Measurements from ENCODE around the gene TTYH3. TPM values are rescaled to one million over a fixed set of nuclear protein-coding genes. Genes with fewer than 3 reads are reported as not detected.

The TTYH3 gene
- total RNA-seq, 2 donors from 2014 or later, result 145 to 152 TPM

GRCh38 chr7:2644562-2645273 lies 12.9 kb downstream of the TTYH3 start:
- peaks cover 13% of the 10 kb centered on the region for H3K36me3 ChIP-seq (ENCODE audit: control insufficient read depth, insufficient read depth, low read length)
- peaks cover 3% of the 10 kb centered on the region for H3K36me3 Mint-ChIP-seq (ENCODE audit: low read depth)
- no peak for TF ChIP-seq CTCF (conservative IDR thresholded peaks at IDR 0.05)
- H3K27ac Mint-ChIP-seq, result peak overlapping the region; percentile 87
- H3K4me3 Mint-ChIP-seq, result no peak overlapping the region
- peak overlapping the region; percentile 78 for H3K27ac ChIP-seq (ENCODE audit: low read depth, low read length)
- H3K4me1 ChIP-seq (ENCODE audit: control insufficient read depth, insufficient read depth, low read length), result no peaks in the 10 kb centered on the region
- no peak overlapping the region for H3K4me3 ChIP-seq (ENCODE audit: low read length)
- H3K9me3 Mint-ChIP-seq, result no peaks in the 10 kb centered on the region
- H3K27me3 ChIP-seq (ENCODE audit: control insufficient read depth, insufficient read depth, low read length, poor library complexity, severe bottlenecking), result no peaks in the 10 kb centered on the region
- DNase-seq, result peak; percentile 57
- H3K9me3 ChIP-seq (ENCODE audit: control insufficient read depth, low read length), result no peaks in the 10 kb centered on the region
- 90 to 100% methylated on average over 1 to 18 of the region's 18 CpGs for WGBS, 2 experiments (ENCODE audit: insufficient coverage in 1 of 2, insufficient read length in 1 of 2)
- peaks cover 9% of the 10 kb centered on the region for H3K4me1 Mint-ChIP-seq
- H3K9ac ChIP-seq (ENCODE audit: extremely low read depth, low read length, poor library complexity, severe bottlenecking), result no peak overlapping the region
- no peaks in the 10 kb centered on the region for H3K27me3 Mint-ChIP-seq (ENCODE audit: insufficient read depth)

DNA sequence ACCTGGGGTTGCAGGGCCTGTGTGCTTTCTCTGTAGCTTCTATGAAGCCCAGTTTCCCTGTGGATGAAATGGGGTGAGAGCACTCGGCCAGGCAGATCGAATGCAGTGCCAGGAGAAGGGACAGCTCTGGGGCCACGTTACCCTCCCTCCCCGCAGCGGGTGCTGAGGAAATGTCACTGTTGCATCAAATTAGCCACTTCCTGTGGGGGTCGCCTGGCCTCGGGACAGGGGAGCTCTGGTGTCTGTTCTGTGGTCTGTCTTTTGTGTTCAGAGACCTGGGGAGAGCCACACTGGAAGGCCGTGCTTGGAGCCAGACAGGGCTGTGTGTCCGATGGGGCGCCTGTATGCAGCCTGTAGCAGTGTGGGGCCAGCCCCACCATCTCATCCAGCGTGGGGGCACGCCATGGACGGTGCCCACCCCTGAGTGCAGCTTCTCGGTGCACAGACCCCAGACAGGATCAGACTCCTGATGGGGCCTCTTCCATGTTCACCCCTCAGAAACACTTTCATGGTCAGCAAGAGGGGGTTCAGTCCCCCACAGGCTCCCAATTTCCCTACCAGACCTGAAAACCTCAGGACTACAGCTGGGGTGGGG lies 13.6 kb downstream of the TTYH3 start:
- Histone ChIP-seq H3K27ac (ENCODE audit: low read depth, low read length) (peak overlapping the region; percentile 78), H3K9ac (ENCODE audit: extremely low read depth, low read length, poor library complexity, severe bottlenecking) (no peak overlapping the region), H3K4me1 (ENCODE audit: control insufficient read depth, insufficient read depth, low read length) (no peaks in the 10 kb centered on the region), H3K36me3 (ENCODE audit: control insufficient read depth, insufficient read depth, low read length) (peaks cover 17% of the 10 kb centered on the region), H3K9me3 (ENCODE audit: control insufficient read depth, low read length) (no peaks in the 10 kb centered on the region), H3K27me3 (ENCODE audit: control insufficient read depth, insufficient read depth, low read length, poor library complexity, severe bottlenecking) (no peaks in the 10 kb centered on the region), H3K4me3 (ENCODE audit: low read length) (no peak overlapping the region)
- no peak for TF ChIP-seq CTCF (conservative IDR thresholded peaks at IDR 0.05)
- no peaks in the 10 kb centered on the region for H3K27me3 Mint-ChIP-seq (ENCODE audit: insufficient read depth)
- no peak overlapping the region for H3K4me3 Mint-ChIP-seq
- H3K4me1 Mint-ChIP-seq, result peaks cover 9% of the 10 kb centered on the region
- 72 to 88% methylated on average over 13 to 14 of the region's 14 CpGs for WGBS, 2 experiments (ENCODE audit: insufficient coverage in 1 of 2, insufficient read length in 1 of 2)
- H3K27ac Mint-ChIP-seq, result peak overlapping the region; percentile 87
- peaks cover 4% of the 10 kb centered on the region for H3K36me3 Mint-ChIP-seq (ENCODE audit: low read depth)
- DNase-seq, result peak; percentile 70
- H3K9me3 Mint-ChIP-seq, result no peaks in the 10 kb centered on the region

GRCh38 chr7:2646336-2646679 lies 14.5 kb downstream of the TTYH3 start:
- Mint-ChIP-seq H3K9me3 (no peaks in the 10 kb centered on the region), H3K4me3 (no peak overlapping the region), H3K27ac (no peak overlapping the region), H3K36me3 (ENCODE audit: low read depth) (peaks cover 10% of the 10 kb centered on the region), H3K4me1 (peaks cover 9% of the 10 kb centered on the region), H3K27me3 (ENCODE audit: insufficient read depth) (no peaks in the 10 kb centered on the region)
- DNase-seq, result no peak
- no peaks in the 10 kb centered on the region for H3K9me3 ChIP-seq (ENCODE audit: control insufficient read depth, low read length)
- H3K4me1 ChIP-seq (ENCODE audit: control insufficient read depth, insufficient read depth, low read length), result no peaks in the 10 kb centered on the region
- H3K27ac ChIP-seq (ENCODE audit: low read depth, low read length), result no peak overlapping the region
- H3K9ac ChIP-seq (ENCODE audit: extremely low read depth, low read length, poor library complexity, severe bottlenecking), result no peak overlapping the region
- H3K27me3 ChIP-seq (ENCODE audit: control insufficient read depth, insufficient read depth, low read length, poor library complexity, severe bottlenecking), result no peaks in the 10 kb centered on the region
- peaks cover 17% of the 10 kb centered on the region for H3K36me3 ChIP-seq (ENCODE audit: control insufficient read depth, insufficient read depth, low read length)
- no peak overlapping the region for H3K4me3 ChIP-seq (ENCODE audit: low read length)
- TF ChIP-seq CTCF (conservative IDR thresholded peaks at IDR 0.05), result no peak
- WGBS, 2 experiments (ENCODE audit: insufficient coverage in 1 of 2, insufficient read length in 1 of 2), result 93 to 96% methylated on average over 5 to 10 of the region's 10 CpGs

All from endodermal cell (in vitro differentiated cells).